Prostate gland (tissue), 2 donors: ENCODE measurements around the gene RAB19. TPM values are rescaled to one million over a fixed set of nuclear protein-coding genes. Genes with fewer than 3 reads are reported as not detected.

Experiments
- DNase-seq: peaks from one replicate; pipeline ENCODE4 v3.0.0-alpha.2; 2019; ENCODE audit warnings: low spot score
- H3K27ac ChIP-seq, 2 donors: fragments of 200-600 bp; sonication (generic); 2 replicates each; pipeline ENCODE4 v1.5.1; 2017 to 2019
- H3K27me3 ChIP-seq: fragments of 200-600 bp; sonication (generic); replicated peaks from 2 replicates; pipeline ENCODE4 v1.5.1; 2019; ENCODE audit not compliant: insufficient read depth
- H3K36me3 ChIP-seq, 2 donors: fragments of 200-600 bp; sonication (generic); 1 replicate in 1 of 2; 2 replicates in 1 of 2; pipeline versions ENCODE4 v1.5.1 to v1.8.1; 2017 to 2019
- H3K4me1 ChIP-seq: fragments of 200-600 bp; sonication (generic); replicated peaks from 2 replicates; pipeline ENCODE4 v1.5.1; 2019
- H3K4me3 ChIP-seq, 2 donors: fragments of 200-600 bp; sonication (generic); 2 replicates each; pipeline ENCODE4 v1.5.1; 2017 to 2019
- H3K9me3 ChIP-seq: fragments of 200-600 bp; sonication (generic); 2 replicates; pipeline ENCODE4 v1.5.1; 2017
- POLR2A ChIP-seq: fragments of 450-650 bp; IDR thresholded peaks from one replicate; pipeline ENCODE4 v1.6.1; 2016; ENCODE audit warnings: antibody characterized with exemption, mild to moderate bottlenecking
- POLR2AphosphoS5 ChIP-seq: sonication (generic); formaldehyde crosslinking; IDR thresholded peaks from one replicate; pipeline ENCODE4 v1.6.1; 2017; ENCODE audit warnings: antibody characterized with exemption
- WGBS: methylation state at CpG from one replicate; pipeline ENCODE4 v1.1.5; 2018; 5-methylcytosine and 5-hydroxymethylcytosine counted together
- intact Hi-C: fragments of 100-400 bp; cut with DNase I; formaldehyde crosslinking; loops from one replicate; pipeline ENCODE4 v1.14.2; 2022
- total RNA-seq, 2 donors: library from RNA; depleted of rRNA; stranded (reverse); fragments of >200 nt; gene quantifications; one replicate each; pipeline ENCODE4 v1.1.0, GENCODE V29; 2016
- TF ChIP-seq, protein P1 (sequence below), 4 experiments: fragments of 200-600 bp in 2 of 4; fragments of 450-650 bp in 2 of 4; sonication (generic) in 2 of 4; IDR thresholded peaks; 1 replicate in 3 of 4; 2 replicates in 1 of 4; pipeline ENCODE4 v1.5.1; 2016 to 2019; ENCODE audit warnings: antibody characterized with exemption in 4 of 4, mild to moderate bottlenecking in 2 of 4, moderate library complexity in 2 of 4

Gene RAB19
- total RNA-seq, 2 donors from 2014 or later: 0.80 to 9.3 TPM

DNA sequence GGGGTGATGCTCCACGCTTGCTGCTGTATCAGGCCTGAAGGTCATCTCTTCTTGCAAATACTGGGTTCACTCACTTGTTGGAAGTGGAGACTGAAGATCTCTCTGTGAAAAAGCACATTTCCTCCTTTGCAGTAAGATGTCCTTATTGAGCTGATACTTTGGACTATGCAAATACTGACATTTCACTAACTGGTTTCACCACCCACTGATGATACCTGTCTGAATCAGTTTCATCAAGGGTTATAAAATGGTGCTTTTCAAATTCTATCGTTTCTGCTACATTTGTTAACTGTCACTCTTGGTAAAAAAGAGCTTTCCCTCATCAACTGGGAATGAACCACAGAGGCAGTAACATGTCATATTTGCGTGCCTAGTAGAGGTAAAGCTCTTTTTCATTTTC, 35.5 kb downstream of the RAB19 start:
- Histone ChIP-seq H3K4me1 (no peaks in the 10 kb centered on the region), H3K27ac (no peak overlapping the region), H3K4me3 (no peak overlapping the region), H3K9me3 (no peaks in the 10 kb centered on the region), H3K27me3 (no peaks in the 10 kb centered on the region), H3K36me3 (no peaks in the 10 kb centered on the region)
- intact Hi-C loops: no loop called here
- WGBS: 80% methylated on average over 3 of the region's 3 CpGs
- DNase-seq: no peak
- TF ChIP-seq, protein P1, sequence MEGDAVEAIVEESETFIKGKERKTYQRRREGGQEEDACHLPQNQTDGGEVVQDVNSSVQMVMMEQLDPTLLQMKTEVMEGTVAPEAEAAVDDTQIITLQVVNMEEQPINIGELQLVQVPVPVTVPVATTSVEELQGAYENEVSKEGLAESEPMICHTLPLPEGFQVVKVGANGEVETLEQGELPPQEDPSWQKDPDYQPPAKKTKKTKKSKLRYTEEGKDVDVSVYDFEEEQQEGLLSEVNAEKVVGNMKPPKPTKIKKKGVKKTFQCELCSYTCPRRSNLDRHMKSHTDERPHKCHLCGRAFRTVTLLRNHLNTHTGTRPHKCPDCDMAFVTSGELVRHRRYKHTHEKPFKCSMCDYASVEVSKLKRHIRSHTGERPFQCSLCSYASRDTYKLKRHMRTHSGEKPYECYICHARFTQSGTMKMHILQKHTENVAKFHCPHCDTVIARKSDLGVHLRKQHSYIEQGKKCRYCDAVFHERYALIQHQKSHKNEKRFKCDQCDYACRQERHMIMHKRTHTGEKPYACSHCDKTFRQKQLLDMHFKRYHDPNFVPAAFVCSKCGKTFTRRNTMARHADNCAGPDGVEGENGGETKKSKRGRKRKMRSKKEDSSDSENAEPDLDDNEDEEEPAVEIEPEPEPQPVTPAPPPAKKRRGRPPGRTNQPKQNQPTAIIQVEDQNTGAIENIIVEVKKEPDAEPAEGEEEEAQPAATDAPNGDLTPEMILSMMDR (IDR thresholded peaks at IDR 0.05): no peak
- TF ChIP-seq POLR2AphosphoS5 (no peak), POLR2A (no peak)

DNA sequence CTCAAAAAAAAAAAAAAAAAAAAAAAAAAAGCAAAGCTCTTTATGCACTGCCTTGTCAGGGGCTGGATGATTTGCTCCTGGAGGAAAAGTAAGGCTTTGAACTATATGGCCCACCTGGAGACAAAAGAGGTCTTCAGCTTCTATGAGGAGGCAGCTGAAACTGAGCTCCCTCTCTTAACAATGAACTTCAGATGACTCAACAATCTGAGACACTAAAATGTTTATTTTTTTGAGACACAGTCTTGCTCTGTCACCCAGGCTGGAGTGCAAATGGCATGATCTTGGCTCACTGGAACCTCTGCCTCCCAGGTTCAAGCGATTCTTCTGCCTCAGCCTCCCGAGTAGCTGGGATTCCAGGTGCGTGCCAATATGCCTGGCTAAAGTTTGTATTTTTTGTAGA, 36.7 kb downstream of the RAB19 start:
- Histone ChIP-seq H3K4me3 (no peak overlapping the region), H3K27ac (no peak overlapping the region), H3K36me3 (no peaks in the 10 kb centered on the region), H3K27me3 (no peaks in the 10 kb centered on the region), H3K4me1 (no peaks in the 10 kb centered on the region), H3K9me3 (no peaks in the 10 kb centered on the region)
- intact Hi-C loops: no loop called here
- no peak for DNase-seq
- TF ChIP-seq POLR2A (no peak), POLR2AphosphoS5 (no peak)
- TF ChIP-seq, protein P1 (IDR thresholded peaks at IDR 0.05): no peak
- WGBS: 86% methylated on average over 3 of the region's 3 CpGs

DNA sequence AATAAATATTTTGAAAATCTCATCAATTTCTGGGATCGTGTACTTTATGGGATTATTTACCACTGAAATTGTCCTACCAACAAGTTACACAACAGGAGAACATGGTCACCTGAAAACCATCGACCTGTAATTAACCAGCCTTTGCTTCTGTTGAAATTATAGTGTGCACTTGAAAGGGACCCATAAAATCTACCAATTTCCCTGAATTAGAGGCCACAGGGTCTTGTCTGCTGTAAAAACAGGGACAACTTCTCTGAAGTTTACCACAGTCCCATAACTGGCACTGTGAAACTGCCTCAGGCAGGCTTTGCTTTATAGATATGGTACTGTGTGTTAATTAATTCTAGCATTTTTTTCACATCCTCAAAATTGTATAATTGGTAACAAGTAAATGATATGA, 37.7 kb downstream of the RAB19 start:
- Histone ChIP-seq H3K27me3 (no peaks in the 10 kb centered on the region), H3K4me1 (no peaks in the 10 kb centered on the region), H3K36me3 (no peaks in the 10 kb centered on the region), H3K9me3 (no peaks in the 10 kb centered on the region), H3K4me3 (no peak overlapping the region), H3K27ac (no peak overlapping the region)
- no peak for DNase-seq
- WGBS: 48% methylated on average over 2 of the region's 2 CpGs
- intact Hi-C loops: no loop called here
- TF ChIP-seq POLR2A (no peak), POLR2AphosphoS5 (no peak)
- TF ChIP-seq, protein P1 (IDR thresholded peaks at IDR 0.05): no peak

DNA sequence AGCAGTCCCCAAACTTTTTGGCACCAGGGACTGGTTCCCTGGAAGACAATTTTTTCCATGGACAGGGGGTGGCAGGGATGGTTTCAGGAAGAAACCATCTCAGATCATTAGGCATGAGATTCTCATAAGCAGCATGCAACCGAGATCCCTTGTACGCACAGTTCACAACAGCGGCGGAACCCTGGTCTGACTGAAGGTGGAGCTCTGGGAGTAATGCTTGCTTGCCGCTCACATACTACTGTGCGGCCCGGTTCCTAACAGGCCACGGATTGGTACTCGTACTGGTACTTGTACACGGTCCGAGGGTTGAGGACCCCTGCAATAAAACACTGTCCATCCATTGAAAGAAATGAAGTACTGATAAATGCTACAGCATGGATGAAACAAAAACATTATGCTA, 42.6 kb downstream of the RAB19 start:
- intact Hi-C loops: no loop called here
- no peak for DNase-seq
- no peaks in the 10 kb centered on the region for H3K27me3 ChIP-seq
- no peak for TF ChIP-seq POLR2A
- WGBS: 97% methylated on average over 11 of the region's 11 CpGs
- no peaks in the 10 kb centered on the region for H3K4me1 ChIP-seq
- no peaks in the 10 kb centered on the region for H3K36me3 ChIP-seq
- H3K27ac ChIP-seq: no peak overlapping the region
- no peak overlapping the region for H3K4me3 ChIP-seq
- H3K9me3 ChIP-seq: no peaks in the 10 kb centered on the region

DNA sequence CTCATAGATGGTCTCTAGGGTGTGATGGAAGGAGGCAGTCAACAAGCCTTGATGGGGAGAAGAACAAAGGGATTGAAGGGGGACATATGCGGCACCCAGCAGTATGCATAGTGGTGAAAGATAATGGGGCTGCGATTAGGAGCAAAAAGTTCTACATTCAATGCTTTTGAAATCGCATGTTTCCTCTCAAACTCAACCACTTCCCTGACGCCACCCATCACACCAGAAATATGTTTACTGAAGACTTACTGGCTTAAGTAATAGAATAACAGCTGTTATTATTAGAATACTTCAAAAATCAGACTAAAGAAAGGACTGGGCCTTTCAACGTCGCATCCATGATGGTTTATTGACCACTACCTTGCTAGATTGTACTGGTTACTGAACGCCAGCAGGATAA, 44.0 kb downstream of the RAB19 start:
- 93% methylated on average over 7 of the region's 7 CpGs for WGBS
- no peaks in the 10 kb centered on the region for H3K36me3 ChIP-seq
- H3K27me3 ChIP-seq: no peaks in the 10 kb centered on the region
- H3K4me1 ChIP-seq: no peaks in the 10 kb centered on the region
- intact Hi-C loops: no loop called here
- no peak for DNase-seq
- H3K9me3 ChIP-seq: no peaks in the 10 kb centered on the region
- no peak overlapping the region for H3K4me3 ChIP-seq
- TF ChIP-seq, protein P1 (IDR thresholded peaks at IDR 0.05): no peak
- TF ChIP-seq POLR2A: no peak
- TF ChIP-seq POLR2AphosphoS5: no peak
- no peak overlapping the region for H3K27ac ChIP-seq
